Stomach (tissue), 4 donors: ENCODE measurements around the gene MAGI1.

ENCODE experiments used
- EP300 ChIP-seq: sonication (generic); formaldehyde crosslinking; IDR thresholded peaks from one replicate; pipeline ENCODE4 v1.6.1; 2017; ENCODE audit warnings: antibody characterized with exemption
- POLR2A ChIP-seq, 4 donors: fragments of 450-650 bp; IDR thresholded peaks; one replicate each; pipeline ENCODE4 v1.6.1; 2016; ENCODE audit warnings: antibody characterized with exemption in 4 of 4, control low read depth in 2 of 4, mild to moderate bottlenecking in 1 of 4, moderate library complexity in 1 of 4
- TF ChIP-seq, protein P1 (sequence below), 7 experiments: fragments of 450-650 bp in 4 of 7; fragments of 200-600 bp in 3 of 7; sonication (generic) in 3 of 7; IDR thresholded peaks; one replicate each; pipeline ENCODE4 v1.5.1; 2016 to 2019; ENCODE audit warnings: antibody characterized with exemption in 7 of 7, control low read depth in 2 of 7, mild to moderate bottlenecking in 1 of 7

DNA sequence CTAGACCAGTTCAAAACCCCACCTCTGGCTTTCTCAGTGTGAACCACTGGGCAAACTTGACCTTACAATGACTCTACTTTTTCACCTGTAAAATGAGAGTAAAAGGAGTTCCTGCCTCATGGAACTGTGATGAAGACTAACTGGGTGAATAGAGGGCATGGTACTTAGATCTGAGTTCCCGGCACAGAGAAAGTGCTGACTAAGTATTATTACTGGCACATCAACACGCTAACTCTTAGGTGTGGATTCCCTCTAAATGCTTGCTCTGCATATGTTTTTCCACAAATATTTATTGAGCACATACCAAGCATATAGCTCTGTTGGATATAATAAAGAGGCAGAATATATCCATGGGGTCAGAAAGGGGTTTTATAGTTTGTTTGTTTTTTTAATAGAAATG lies 437.8 kb downstream of the MAGI1 start:
- TF ChIP-seq, protein P1, sequence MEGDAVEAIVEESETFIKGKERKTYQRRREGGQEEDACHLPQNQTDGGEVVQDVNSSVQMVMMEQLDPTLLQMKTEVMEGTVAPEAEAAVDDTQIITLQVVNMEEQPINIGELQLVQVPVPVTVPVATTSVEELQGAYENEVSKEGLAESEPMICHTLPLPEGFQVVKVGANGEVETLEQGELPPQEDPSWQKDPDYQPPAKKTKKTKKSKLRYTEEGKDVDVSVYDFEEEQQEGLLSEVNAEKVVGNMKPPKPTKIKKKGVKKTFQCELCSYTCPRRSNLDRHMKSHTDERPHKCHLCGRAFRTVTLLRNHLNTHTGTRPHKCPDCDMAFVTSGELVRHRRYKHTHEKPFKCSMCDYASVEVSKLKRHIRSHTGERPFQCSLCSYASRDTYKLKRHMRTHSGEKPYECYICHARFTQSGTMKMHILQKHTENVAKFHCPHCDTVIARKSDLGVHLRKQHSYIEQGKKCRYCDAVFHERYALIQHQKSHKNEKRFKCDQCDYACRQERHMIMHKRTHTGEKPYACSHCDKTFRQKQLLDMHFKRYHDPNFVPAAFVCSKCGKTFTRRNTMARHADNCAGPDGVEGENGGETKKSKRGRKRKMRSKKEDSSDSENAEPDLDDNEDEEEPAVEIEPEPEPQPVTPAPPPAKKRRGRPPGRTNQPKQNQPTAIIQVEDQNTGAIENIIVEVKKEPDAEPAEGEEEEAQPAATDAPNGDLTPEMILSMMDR (IDR thresholded peaks at IDR 0.05), result no peak
- TF ChIP-seq POLR2A (IDR thresholded peaks at IDR 0.05), result no peak
- TF ChIP-seq EP300, result no peak
